Measurements from ENCODE around the gene DOCK3.
"Not testable (repeated sequence)": the region's sequence is repeated elsewhere in the genome, so short reads cannot be mapped to it uniquely, and the experiment has no call there.

The DOCK3 gene

DNA sequence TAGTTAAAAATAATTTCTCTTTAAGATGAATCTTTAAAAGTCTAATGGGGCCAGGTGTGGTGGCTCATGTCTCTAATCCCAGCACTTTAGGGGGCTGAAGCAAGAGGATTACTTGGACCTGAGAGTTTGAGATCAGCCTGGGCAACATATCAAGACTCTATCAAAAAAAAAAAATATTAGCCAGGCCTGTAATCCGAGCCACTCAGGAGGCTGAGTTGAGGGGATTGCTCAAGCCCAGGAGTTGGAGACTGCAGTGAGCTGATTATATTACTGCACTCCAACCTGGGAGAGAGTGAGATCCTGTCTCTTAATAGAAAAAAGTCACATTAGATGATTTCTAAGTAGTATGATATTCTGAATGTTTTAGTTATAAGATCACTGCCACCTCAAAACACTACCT, 388.3 kb downstream of the DOCK3 start:
- 68 to 73% methylated on average over 1 of the region's 1 CpG for WGBS, 2 experiments
- Histone ChIP-seq H3K9me3 (ENCODE audit: control insufficient read depth, low read length) (no peaks in the 10 kb centered on the region), H3K4me1 (ENCODE audit: control insufficient read depth, insufficient read depth, low read length) (no peaks in the 10 kb centered on the region)

GRCh38 chr3:51075221-51075775, 400.6 kb downstream of the DOCK3 start:
- Histone ChIP-seq H3K4me1 (ENCODE audit: control insufficient read depth, insufficient read depth, low read length) (no peaks in the 10 kb centered on the region), H3K36me3 (ENCODE audit: control insufficient read depth, insufficient read depth, low read length) (no peaks in the 10 kb centered on the region), H3K27ac (ENCODE audit: insufficient read depth, low read depth, low read length, poor library complexity, severe bottlenecking) (no peak overlapping the region), H3K9me3 (ENCODE audit: control insufficient read depth, low read length) (no peaks in the 10 kb centered on the region), H3K27me3 (ENCODE audit: control insufficient read depth, insufficient read depth, low read length, poor library complexity, severe bottlenecking) (no peaks in the 10 kb centered on the region), H3K4me3 (ENCODE audit: insufficient read depth, low read depth, low read length) (no peak overlapping the region)
- WGBS, 2 experiments = 92 to 100% methylated on average over 2 of the region's 2 CpGs

More for the DNA sequence above, 388.3 kb downstream of the DOCK3 start:
- Histone ChIP-seq H3K27me3 (ENCODE audit: control insufficient read depth, insufficient read depth, low read length, poor library complexity, severe bottlenecking) (no peaks in the 10 kb centered on the region), H3K36me3 (ENCODE audit: control insufficient read depth, insufficient read depth, low read length) (no peaks in the 10 kb centered on the region), H3K4me3 (ENCODE audit: insufficient read depth, low read depth, low read length) (no peak overlapping the region), H3K27ac (ENCODE audit: insufficient read depth, low read depth, low read length, poor library complexity, severe bottlenecking) (no peak overlapping the region)

DNA sequence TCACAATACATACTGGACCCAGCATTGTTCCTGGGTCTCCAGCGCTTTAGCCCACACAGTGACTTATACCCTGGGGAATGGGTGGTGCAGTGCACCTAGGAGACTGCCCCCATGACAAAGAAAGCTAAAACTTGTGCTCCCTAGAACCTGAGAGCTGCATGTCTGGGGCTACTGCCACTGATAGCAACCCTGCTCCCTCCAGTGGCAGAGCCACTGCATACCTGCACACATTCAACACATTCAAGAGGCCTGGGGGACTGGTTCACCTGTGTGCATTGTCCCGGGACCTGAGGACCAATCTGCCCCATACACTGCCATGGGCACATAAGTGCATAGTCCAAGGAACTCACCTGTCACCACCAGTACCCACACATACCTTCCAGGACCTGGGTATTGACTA, 407.6 kb downstream of the DOCK3 start:
- Histone ChIP-seq H3K27me3 (ENCODE audit: control insufficient read depth, insufficient read depth, low read length, poor library complexity, severe bottlenecking) (no peaks in the 10 kb centered on the region), H3K9me3 (ENCODE audit: control insufficient read depth, low read length) (peaks cover 3% of the 10 kb centered on the region), H3K4me1 (ENCODE audit: control insufficient read depth, insufficient read depth, low read length) (no peaks in the 10 kb centered on the region), H3K36me3 (ENCODE audit: control insufficient read depth, insufficient read depth, low read length) (peaks cover 5% of the 10 kb centered on the region), H3K27ac (ENCODE audit: insufficient read depth, low read depth, low read length, poor library complexity, severe bottlenecking) (no peak overlapping the region), H3K4me3 (ENCODE audit: insufficient read depth, low read depth, low read length) (no peak overlapping the region)
- WGBS, 2 experiments = 92 to 93% methylated on average over 2 of the region's 2 CpGs

DNA sequence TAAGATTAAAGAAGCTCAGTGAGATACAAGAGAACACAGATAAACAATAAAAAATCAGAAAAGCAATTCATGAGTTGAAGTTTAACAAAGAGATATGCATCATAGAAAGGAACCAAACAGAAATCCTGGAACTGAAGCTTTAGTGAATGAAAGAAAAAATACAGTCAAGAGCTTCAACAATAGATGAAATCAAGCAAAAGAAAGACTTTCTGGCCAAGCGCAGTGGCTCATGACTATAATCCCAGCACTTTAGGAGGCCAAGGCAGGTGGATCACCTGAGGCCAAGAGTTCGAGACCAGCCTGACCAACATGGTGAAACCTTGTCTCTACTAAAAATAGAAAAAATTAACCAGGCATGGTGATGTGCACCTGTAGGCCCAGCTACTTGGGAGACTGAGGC, 408.8 kb downstream of the DOCK3 start:
- no peaks in the 10 kb centered on the region for H3K4me1 ChIP-seq (ENCODE audit: control insufficient read depth, insufficient read depth, low read length)
- H3K9me3 ChIP-seq (ENCODE audit: control insufficient read depth, low read length) = peaks cover 3% of the 10 kb centered on the region
- no peak overlapping the region for H3K4me3 ChIP-seq (ENCODE audit: insufficient read depth, low read depth, low read length)
- WGBS, 2 experiments = 84 to 92% methylated on average over 2 of the region's 2 CpGs
- no peak overlapping the region for H3K27ac ChIP-seq (ENCODE audit: insufficient read depth, low read depth, low read length, poor library complexity, severe bottlenecking)
- H3K36me3 ChIP-seq (ENCODE audit: control insufficient read depth, insufficient read depth, low read length) = peaks cover 5% of the 10 kb centered on the region
- no peaks in the 10 kb centered on the region for H3K27me3 ChIP-seq (ENCODE audit: control insufficient read depth, insufficient read depth, low read length, poor library complexity, severe bottlenecking)

- WGBS, 2 experiments = 53% methylated on average over 6 of the region's 6 CpGs
- H3K36me3 ChIP-seq (ENCODE audit: control insufficient read depth, insufficient read depth, low read length); H3K9me3 ChIP-seq (ENCODE audit: control insufficient read depth, low read length); H3K27ac ChIP-seq (ENCODE audit: insufficient read depth, low read depth, low read length, poor library complexity, severe bottlenecking); H3K27me3 ChIP-seq (ENCODE audit: control insufficient read depth, insufficient read depth, low read length, poor library complexity, severe bottlenecking); H3K4me3 ChIP-seq (ENCODE audit: insufficient read depth, low read depth, low read length); H3K4me1 ChIP-seq (ENCODE audit: control insufficient read depth, insufficient read depth, low read length): not testable (repeated sequence)
Observed at GRCh38 chr3:51092141-51092540, 417.4 kb downstream of the DOCK3 start.

DNA sequence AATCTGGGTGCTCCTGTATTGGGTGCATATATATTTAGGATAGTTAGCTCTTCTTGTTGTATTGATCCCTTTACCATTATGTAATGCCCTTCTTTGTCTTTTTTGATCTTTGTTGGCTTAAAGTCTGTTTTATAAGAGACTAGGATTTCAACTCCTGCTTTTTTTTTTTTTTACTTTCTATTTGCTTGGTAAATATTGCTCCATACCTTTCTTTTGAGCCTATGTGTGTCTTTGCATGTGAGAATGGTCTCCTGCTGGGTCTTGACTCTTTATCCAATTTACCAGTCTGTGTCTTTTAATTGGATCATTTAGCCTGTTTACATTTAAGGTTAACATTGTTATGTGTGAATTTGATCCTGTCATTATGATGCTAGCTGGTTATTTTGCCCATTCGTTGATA, 420.1 kb downstream of the DOCK3 start:
- WGBS, 2 experiments = 50 to 55% methylated on average over 1 of the region's 1 CpG
- H3K4me3 ChIP-seq (ENCODE audit: insufficient read depth, low read depth, low read length); H3K36me3 ChIP-seq (ENCODE audit: control insufficient read depth, insufficient read depth, low read length); H3K27ac ChIP-seq (ENCODE audit: insufficient read depth, low read depth, low read length, poor library complexity, severe bottlenecking); H3K27me3 ChIP-seq (ENCODE audit: control insufficient read depth, insufficient read depth, low read length, poor library complexity, severe bottlenecking); H3K4me1 ChIP-seq (ENCODE audit: control insufficient read depth, insufficient read depth, low read length); H3K9me3 ChIP-seq (ENCODE audit: control insufficient read depth, low read length): not testable (repeated sequence)

DNA sequence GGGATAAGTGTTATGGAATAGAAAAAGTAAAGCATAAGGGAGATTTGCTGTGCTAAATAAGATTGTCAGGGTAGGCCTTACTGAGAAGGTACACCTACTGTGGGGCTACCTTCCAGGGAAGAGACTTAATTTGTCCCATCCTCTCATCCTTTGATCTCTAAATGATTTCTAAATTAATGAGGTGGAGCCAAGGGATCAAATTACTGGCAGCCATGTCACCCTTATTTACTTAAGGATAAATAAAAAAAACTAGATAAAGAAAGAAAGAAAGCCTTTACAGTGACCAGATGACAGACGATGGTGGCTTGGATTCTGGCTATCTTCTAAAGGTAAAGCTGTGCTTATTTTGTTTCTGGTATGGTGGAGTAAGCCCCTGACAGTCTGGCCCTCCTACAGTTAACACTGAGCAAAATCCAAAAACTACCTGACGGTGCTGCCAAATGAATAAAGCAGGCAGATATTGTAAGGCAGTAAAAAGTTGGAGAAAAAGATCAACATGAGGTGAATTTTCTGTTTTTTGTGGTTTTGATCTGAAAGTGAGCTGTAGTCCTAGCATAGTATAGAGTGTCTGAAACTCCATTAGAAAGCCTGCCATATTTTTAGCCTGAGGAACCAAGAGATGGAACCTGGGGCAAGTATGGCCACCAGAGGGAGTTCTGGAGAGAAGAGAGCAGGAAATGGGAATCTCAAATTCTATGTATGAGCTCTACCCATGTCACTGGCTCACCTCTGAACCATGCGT, 425.2 kb downstream of the DOCK3 start:
- no peak overlapping the region for H3K27ac ChIP-seq (ENCODE audit: insufficient read depth, low read depth, low read length, poor library complexity, severe bottlenecking)
- H3K36me3 ChIP-seq (ENCODE audit: control insufficient read depth, insufficient read depth, low read length) = no peaks in the 10 kb centered on the region
- WGBS, 2 experiments = 80 to 81% methylated on average over 3 of the region's 3 CpGs
- H3K4me3 ChIP-seq (ENCODE audit: insufficient read depth, low read depth, low read length) = no peak overlapping the region
- no peaks in the 10 kb centered on the region for H3K4me1 ChIP-seq (ENCODE audit: control insufficient read depth, insufficient read depth, low read length)
- H3K9me3 ChIP-seq (ENCODE audit: control insufficient read depth, low read length) = no peaks in the 10 kb centered on the region
- no peaks in the 10 kb centered on the region for H3K27me3 ChIP-seq (ENCODE audit: control insufficient read depth, insufficient read depth, low read length, poor library complexity, severe bottlenecking)

DNA sequence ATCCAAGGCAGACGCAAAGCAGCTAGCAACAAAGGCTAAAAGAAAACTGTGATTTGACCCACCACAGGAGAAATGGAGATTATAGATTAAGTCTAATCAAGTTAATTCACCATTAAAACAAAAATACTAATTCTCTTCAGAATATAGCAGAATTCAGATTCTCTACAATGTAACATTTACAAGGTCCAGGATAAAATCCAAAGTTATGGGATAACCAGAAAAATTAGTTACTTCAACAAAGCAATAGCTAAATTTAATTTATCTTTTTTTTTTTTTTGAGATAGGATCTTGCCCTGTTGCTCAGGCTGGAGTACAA, 425.8 kb downstream of the DOCK3 start:
- no peaks in the 10 kb centered on the region for H3K36me3 ChIP-seq (ENCODE audit: control insufficient read depth, insufficient read depth, low read length)
- H3K4me3 ChIP-seq (ENCODE audit: insufficient read depth, low read depth, low read length) = no peak overlapping the region
- H3K4me1 ChIP-seq (ENCODE audit: control insufficient read depth, insufficient read depth, low read length) = no peaks in the 10 kb centered on the region
- WGBS, 2 experiments = 67 to 83% methylated on average over 1 of the region's 1 CpG
- no peaks in the 10 kb centered on the region for H3K9me3 ChIP-seq (ENCODE audit: control insufficient read depth, low read length)
- no peaks in the 10 kb centered on the region for H3K27me3 ChIP-seq (ENCODE audit: control insufficient read depth, insufficient read depth, low read length, poor library complexity, severe bottlenecking)
- H3K27ac ChIP-seq (ENCODE audit: insufficient read depth, low read depth, low read length, poor library complexity, severe bottlenecking) = no peak overlapping the region

DNA sequence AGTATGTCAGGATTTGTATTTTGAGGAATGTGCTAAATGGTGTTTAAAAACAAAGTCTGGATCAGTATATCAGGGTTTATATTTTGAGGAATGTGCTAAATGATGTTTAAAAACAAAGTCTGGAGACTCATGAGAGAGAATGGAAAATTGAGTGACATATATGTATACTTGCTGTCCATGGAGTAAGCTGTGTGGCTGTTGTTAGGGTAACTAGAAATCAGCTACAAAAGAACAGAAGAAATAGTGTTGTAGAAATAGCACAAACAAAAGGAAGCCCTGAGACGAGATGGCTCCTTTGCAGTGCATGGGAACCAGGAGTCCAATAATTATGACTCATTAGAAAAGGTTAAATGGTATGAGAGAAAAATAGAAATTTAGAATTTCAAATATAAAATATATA, 427.7 kb downstream of the DOCK3 start:
- Histone ChIP-seq H3K27me3 (ENCODE audit: control insufficient read depth, insufficient read depth, low read length, poor library complexity, severe bottlenecking) (no peaks in the 10 kb centered on the region), H3K9me3 (ENCODE audit: control insufficient read depth, low read length) (no peaks in the 10 kb centered on the region), H3K27ac (ENCODE audit: insufficient read depth, low read depth, low read length, poor library complexity, severe bottlenecking) (no peak overlapping the region), H3K4me3 (ENCODE audit: insufficient read depth, low read depth, low read length) (no peak overlapping the region), H3K36me3 (ENCODE audit: control insufficient read depth, insufficient read depth, low read length) (no peaks in the 10 kb centered on the region), H3K4me1 (ENCODE audit: control insufficient read depth, insufficient read depth, low read length) (no peaks in the 10 kb centered on the region)
- 84 to 100% methylated on average over 1 of the region's 1 CpG for WGBS, 2 experiments

GRCh38 chr3:51106242-51106876, 431.6 kb downstream of the DOCK3 start:
- no peaks in the 10 kb centered on the region for H3K27me3 ChIP-seq (ENCODE audit: control insufficient read depth, insufficient read depth, low read length, poor library complexity, severe bottlenecking)
- H3K27ac ChIP-seq (ENCODE audit: insufficient read depth, low read depth, low read length, poor library complexity, severe bottlenecking) = no peak overlapping the region
- no peaks in the 10 kb centered on the region for H3K9me3 ChIP-seq (ENCODE audit: control insufficient read depth, low read length)
- no peaks in the 10 kb centered on the region for H3K4me1 ChIP-seq (ENCODE audit: control insufficient read depth, insufficient read depth, low read length)
- no peaks in the 10 kb centered on the region for H3K36me3 ChIP-seq (ENCODE audit: control insufficient read depth, insufficient read depth, low read length)
- no peak overlapping the region for H3K4me3 ChIP-seq (ENCODE audit: insufficient read depth, low read depth, low read length)
- 95 to 96% methylated on average over 9 of the region's 9 CpGs for WGBS, 2 experiments
